HCT116 (cell line): Measurements from ENCODE around the gene SDCBP2. TPM values are rescaled to one million over a fixed set of nuclear protein-coding genes. Genes with fewer than 3 reads are reported as not detected.
A peak's percentile ranks its signal among the peaks of the same experiment; 100 is the strongest.

Experiments
- ATAC-seq: fragments of 200-7000 bp; cut with Tn5 transposase; 2 replicates; pipeline ENCODE4 v1.9.1; 2020; ENCODE audit warnings: mild to moderate bottlenecking, moderate library complexity
- Bru-seq: library from RNA; stranded (reverse); fragments of 400-500 nt; gene quantifications from one replicate; lab custom pipeline; 2021; lab: Mats Ljungman, UMichigan
- BruChase-seq, 2 experiments: library from RNA; stranded (reverse); fragments of 400-500 nt; gene quantifications; one replicate each; lab custom pipeline; 2021; lab: Mats Ljungman, UMichigan
- BruUV-seq: library from RNA; stranded (reverse); fragments of 400-500 nt; replicated peaks from 2 replicates; lab custom pipeline; 2021; lab: Mats Ljungman, UMichigan
- CTCF ChIA-PET: fragments of 300-600 bp; sonication (Branson Sonifier 250); formaldehyde crosslinking; loops from one replicate; lab custom pipeline; 2021; ENCODE audit warnings: antibody characterized with exemption; lab: Charles Lee
- POLR2A ChIA-PET: fragments of 300-600, 350-600 bp; sonication (Branson Sonifier 250); formaldehyde crosslinking; loops from one replicate; lab custom pipeline; 2021; ENCODE audit warnings: antibody characterized with exemption; lab: Charles Lee
- RAD21 ChIA-PET, 2 experiments: fragments of 300-600 bp; sonication (Branson Sonifier 250); formaldehyde crosslinking; loops; one replicate each; lab custom pipeline; 2023; ENCODE audit warnings: low total read pairs in 2 of 2; ENCODE audit not compliant: uncharacterized antibody in 2 of 2, unreplicated experiment in 2 of 2, low non-redundant PET in 1 of 2; lab: Charles Lee
- DNase-seq: peaks from one replicate; pipeline ENCODE4 v3.0.0-alpha.2; 2010; ENCODE audit warnings: low read depth, low spot score
- H2AFZ ChIP-seq: fragments of 200-600 bp; shearing (Covaris generic), sonication (generic); 2 replicates; pipeline ENCODE4 v1.6.1; 2017; ENCODE audit warnings: low read depth, mixed run types, mixed read lengths, antibody characterized with exemption, low read length; ENCODE audit not compliant: poor library complexity, severe bottlenecking
- H3K27ac ChIP-seq: 2 replicates; pipeline ENCODE4 v1.5.1; 2012; ENCODE audit warnings: low read depth, low read length
- H3K27me3 ChIP-seq: fragments of 200-600 bp; sonication (generic); 2 replicates; pipeline ENCODE4 v1.6.1; 2016; ENCODE audit warnings: mixed run types, low read length, mixed read lengths; ENCODE audit not compliant: insufficient read depth
- H3K36me3 ChIP-seq, 2 experiments: fragments of 200-500 bp in 1 of 2; fragments of 200-600 bp in 1 of 2; sonication (Bioruptor generic) in 1 of 2; sonication (generic) in 1 of 2; 2 replicates each; pipeline versions ENCODE4 v1.5.1 to v1.6.1; 2014 to 2016; ENCODE audit warnings: low read length in 2 of 2, inconsistent platforms in 1 of 2, mixed read lengths in 1 of 2, mixed run types in 1 of 2; ENCODE audit not compliant: insufficient read depth in 2 of 2, control insufficient read depth in 1 of 2
- H3K4me1 ChIP-seq, 2 experiments: fragments of 200-600 bp in 1 of 2; sonication (generic) in 1 of 2; 2 replicates each; pipeline versions ENCODE4 v1.5.1 to v1.6.1; 2012 to 2017; ENCODE audit warnings: low read length in 2 of 2, inconsistent platforms in 1 of 2, mild to moderate bottlenecking in 1 of 2, mixed read lengths in 1 of 2, mixed run types in 1 of 2, moderate library complexity in 1 of 2; ENCODE audit not compliant: insufficient read depth in 2 of 2, control insufficient read depth in 1 of 2
- H3K4me2 ChIP-seq: fragments of 200-600 bp; sonication (generic); 2 replicates; pipeline ENCODE4 v1.6.1; 2017; ENCODE audit warnings: mixed run types, low read length, mixed read lengths
- H3K4me3 ChIP-seq, 2 experiments: fragments of 200-600 bp in 1 of 2; sonication (generic) in 1 of 2; replicated peaks in 1 of 2; 2 replicates each; pipeline ENCODE4 v1.5.1; 2011 to 2016; ENCODE audit warnings: low read length in 2 of 2, control low read depth in 1 of 2, low read depth in 1 of 2, mild to moderate bottlenecking in 1 of 2, mixed read lengths in 1 of 2, mixed run types in 1 of 2
- H3K79me2 ChIP-seq: fragments of 200-600 bp; sonication (generic); 2 replicates; pipeline ENCODE4 v1.6.1; 2017; ENCODE audit warnings: mild to moderate bottlenecking, mixed run types, low read length, moderate library complexity, mixed read lengths; ENCODE audit not compliant: insufficient read depth
- H3K9ac ChIP-seq: fragments of 200-600 bp; sonication (generic); 2 replicates; pipeline ENCODE4 v1.6.1; 2016; ENCODE audit warnings: low read length, mixed read lengths
- H3K9me2 ChIP-seq: fragments of 200-600 bp; sonication (generic), shearing (Covaris generic); 2 replicates; pipeline ENCODE4 v1.6.1; 2017; ENCODE audit warnings: mixed run types, mild to moderate bottlenecking, moderate library complexity; ENCODE audit not compliant: insufficient read depth
- H3K9me3 ChIP-seq, 2 experiments: fragments of 200-500 bp in 1 of 2; fragments of 200-600 bp in 1 of 2; sonication (Bioruptor generic) in 1 of 2; sonication (generic) in 1 of 2; 2 replicates each; pipeline ENCODE4 v1.6.1; 2014 to 2017; ENCODE audit warnings: low read length in 2 of 2, mixed read lengths in 2 of 2, inconsistent platforms in 1 of 2, low read depth in 1 of 2, mild to moderate bottlenecking in 1 of 2, mixed run types in 1 of 2, moderate library complexity in 1 of 2; ENCODE audit not compliant: control insufficient read depth in 1 of 2, insufficient read depth in 1 of 2
- H4K20me1 ChIP-seq: fragments of 200-600 bp; sonication (generic), shearing (Covaris generic); 2 replicates; pipeline ENCODE4 v1.6.1; 2017; ENCODE audit warnings: mixed run types, mild to moderate bottlenecking, moderate library complexity; ENCODE audit not compliant: insufficient read depth
- CEBPB ChIP-seq: IDR thresholded peaks from 2 replicates; pipeline ENCODE4 v1.6.1; 2012; ENCODE audit warnings: low read depth
- FOSL1 ChIP-seq: IDR thresholded peaks from 2 replicates; pipeline ENCODE4 v1.6.1; 2012; ENCODE audit warnings: low read depth
- JUND ChIP-seq: IDR thresholded peaks from 2 replicates; pipeline ENCODE4 v1.6.1; 2012
- SIN3A ChIP-seq: IDR thresholded peaks from 2 replicates; pipeline ENCODE4 v1.6.1; 2012; ENCODE audit warnings: low read depth
- SP1 ChIP-seq: IDR thresholded peaks from 2 replicates; pipeline ENCODE4 v1.6.1; 2012; ENCODE audit warnings: low read depth
- YY1 ChIP-seq: IDR thresholded peaks from 2 replicates; pipeline ENCODE4 v1.6.1; 2011; ENCODE audit warnings: low read length, low read depth, moderate library complexity, mild to moderate bottlenecking; ENCODE audit not compliant: insufficient replicate concordance; ENCODE audit errors: extremely low read depth
- intact Hi-C: fragments of 100-400 bp; cut with micrococcal nuclease; formaldehyde crosslinking; loops from 2 replicates; pipeline ENCODE4 v1.10.0; 2022
- long read RNA-seq: library from polyadenylated mRNA; unstranded; transcript quantifications from one replicate; pipeline ENCODE4 v2.0.0, GENCODE V29; 2021; ENCODE audit not compliant: unreplicated experiment
- polyA plus RNA-seq: library from polyadenylated mRNA; unstranded; fragments of >200 nt; gene quantifications from 2 replicates; pipeline ENCODE4 v1.2.1, GENCODE V29; 2012; ENCODE audit warnings: missing spikeins
- total RNA-seq: library from RNA; stranded (reverse); gene quantifications from one replicate; pipeline ENCODE4 v1.2.1, GENCODE V29; 2021; ENCODE audit not compliant: unreplicated experiment

Gene SDCBP2
- total RNA-seq (3.4 TPM), Bru-seq, nascent RNA (percentile 38 among the genes with signal in this experiment), BruChase-seq, experiment 1, labeled RNA remaining after a 6-hour chase (percentile 50 among the genes with signal in this experiment), BruChase-seq, experiment 2, labeled RNA remaining after a 2-hour chase (percentile 49 among the genes with signal in this experiment)
- polyA plus RNA-seq: 3.0 and 3.9 TPM in 2 replicates
- long read RNA-seq, partial matches to known transcripts: 0 of 8 reads
- long read RNA-seq, other reads (novel, unspliced or antisense): 4 of 8 reads

DNA sequence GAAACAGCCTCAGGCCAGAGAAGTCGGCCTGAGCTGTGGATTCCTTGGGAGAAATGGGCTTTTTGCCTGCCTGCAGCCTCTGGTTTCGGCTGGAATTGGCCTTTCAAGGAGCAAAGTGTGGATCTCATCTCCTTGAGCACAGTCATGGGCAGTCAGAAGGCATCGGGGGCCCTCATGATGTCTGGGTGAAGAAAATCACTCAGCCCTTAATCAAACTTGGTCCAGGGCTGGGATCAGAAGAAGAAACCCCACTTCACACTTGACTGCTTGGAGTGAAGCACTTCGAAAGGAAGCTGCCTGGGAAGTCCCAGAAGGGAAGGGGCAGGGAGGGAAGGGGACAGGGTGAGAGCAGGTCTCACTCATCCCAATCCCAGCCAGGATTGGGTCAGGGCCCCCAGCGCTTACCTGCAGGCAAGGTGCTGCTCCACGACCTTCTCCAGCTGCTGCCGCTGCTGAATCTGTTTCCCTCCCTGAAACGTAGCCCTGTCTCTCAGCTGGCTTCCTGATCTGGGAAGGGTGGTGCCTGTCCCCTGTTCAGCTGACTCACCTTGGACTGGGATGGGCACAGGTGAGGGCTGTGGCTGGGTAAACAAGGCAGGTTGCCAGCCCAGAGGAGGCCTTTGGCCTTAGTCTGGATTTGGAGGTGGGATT lies at the start of gene SDCBP2:
Gene SDCBP2 (minus strand): TSS at position 460 of the 651 bp plus-strand sequence. CDS start 8,723 bp downstream, outside the sequence.
- peaks cover 82% of the 10 kb centered on the region for H3K79me2 ChIP-seq
- 0 out of 2 replicates have a peak, but pooled peaks have one; percentile 54 for TF ChIP-seq SP1
- TF ChIP-seq FOSL1: peak; percentile 23; the same call in 1 of the 2 replicates
- no peak for TF ChIP-seq CEBPB
- TF ChIP-seq SIN3A: peak; percentile 70; the same call in 1 of the 2 replicates
- peak; percentile 58 for TF ChIP-seq JUND
- POLR2A ChIA-PET: no interaction called here
- CTCF ChIA-PET: no interaction called here
- 0 out of 4 replicates have a peak, but pooled peaks cover 0 to 3% of the 10 kb centered on the region in 2 experiments for H3K36me3 ChIP-seq
- H3K27ac ChIP-seq: peak within 1 kb of the TSS; percentile 36
- no TSS peak for BruUV-seq
- RAD21 ChIA-PET: interaction anchor here in 1 of 2 experiments (0.5 kb wide), 1 partner anchor 55 kb away, joined by 4 read pairs; no protein-coding TSS in a partner anchor
- no peak within 1 kb of the TSS; a peak in 1 of 4 replicates for H3K4me3 ChIP-seq
- DNase-seq (peak; percentile 23), ATAC-seq (peak; percentile 48)
- no peaks in the 10 kb centered on the region for H3K27me3 ChIP-seq
- intact Hi-C loops: loop anchor here (5.0 kb wide), 2 partner anchors 63 to 138 kb away; partner anchors contain the start of genes FKBP1A and NSFL1C
- H3K9me3 ChIP-seq: no peaks in the 10 kb centered on the region
- no peaks in the 10 kb centered on the region for H3K9me2 ChIP-seq
- peak within 1 kb of the TSS; percentile 99 for H3K9ac ChIP-seq
- no peaks in the 10 kb centered on the region for H4K20me1 ChIP-seq
- H2AFZ ChIP-seq: no peak within 1 kb of the TSS
- H3K4me2 ChIP-seq: peak within 1 kb of the TSS; percentile 94
- H3K4me1 ChIP-seq: peaks cover 32 to 52% of the 10 kb centered on the region in 2 experiments

DNA sequence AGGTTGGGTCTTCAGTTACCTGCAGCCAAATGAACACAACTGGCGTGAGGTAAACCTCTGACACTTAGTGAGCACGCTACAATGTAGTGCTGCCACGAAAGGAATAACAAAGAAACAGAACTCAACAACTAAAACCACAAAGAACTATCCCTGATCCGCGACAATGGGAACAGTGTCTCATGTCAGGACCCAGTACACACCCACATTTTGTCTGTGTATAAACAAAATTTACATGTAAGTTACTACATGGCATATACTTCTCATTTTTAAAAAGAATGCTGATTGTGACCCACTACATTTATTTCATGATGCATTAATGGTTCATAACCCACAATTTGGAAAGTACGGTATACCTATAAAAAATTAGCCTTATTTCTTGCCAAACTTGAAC lies 49.8 kb upstream of the SDCBP2 start:
- TF ChIP-seq YY1: no peak
- Histone ChIP-seq H3K27ac (no peak overlapping the region), H3K9me2 (no peaks in the 10 kb centered on the region), H2AFZ (no peak overlapping the region), H3K4me2 (peak overlapping the region; percentile 57), H3K36me3 (peaks cover 4 to 7% of the 10 kb centered on the region in 2 experiments; a peak in 3 of 4 replicates), H3K4me3 (no peak overlapping the region), H3K79me2 (peaks cover 100% of the 10 kb centered on the region), H3K4me1 (peaks cover 17 to 33% of the 10 kb centered on the region in 2 experiments; a peak in 3 of 4 replicates), H3K9ac (no peak overlapping the region), H4K20me1 (peaks cover 54% of the 10 kb centered on the region; the same call in 1 of the 2 replicates), H3K9me3 (no peaks in the 10 kb centered on the region), H3K27me3 (no peaks in the 10 kb centered on the region)
- CTCF ChIA-PET: no interaction called here
- ATAC-seq (no peak), DNase-seq (no peak)
- RAD21 ChIA-PET: no interaction called here
- POLR2A ChIA-PET: no interaction called here
- no TSS peak for BruUV-seq
- intact Hi-C loops: no loop called here
